HG03025 (cell line): Measurements from ENCODE around the gene RNF43.
"Not testable (repeated sequence)": the region's sequence is repeated elsewhere in the genome, so short reads cannot be mapped to it uniquely, and the experiment has no call there.

ENCODE experiments used
- ATAC-seq: cut with Tn5 transposase; IDR thresholded peaks from one replicate; pipeline ENCODE4 v1.9.1; 2021; ENCODE audit warnings: mild to moderate bottlenecking, moderate library complexity; ENCODE audit not compliant: unreplicated experiment, low FRiP score

RNF43 gene

GRCh38 chr17:58410714-58411407 is 6.5 kb downstream of the RNF43 start:
- ATAC-seq, result no peak

GRCh38 chr17:58409432-58409831 is 7.9 kb downstream of the RNF43 start:
- ATAC-seq, result no peak

DNA sequence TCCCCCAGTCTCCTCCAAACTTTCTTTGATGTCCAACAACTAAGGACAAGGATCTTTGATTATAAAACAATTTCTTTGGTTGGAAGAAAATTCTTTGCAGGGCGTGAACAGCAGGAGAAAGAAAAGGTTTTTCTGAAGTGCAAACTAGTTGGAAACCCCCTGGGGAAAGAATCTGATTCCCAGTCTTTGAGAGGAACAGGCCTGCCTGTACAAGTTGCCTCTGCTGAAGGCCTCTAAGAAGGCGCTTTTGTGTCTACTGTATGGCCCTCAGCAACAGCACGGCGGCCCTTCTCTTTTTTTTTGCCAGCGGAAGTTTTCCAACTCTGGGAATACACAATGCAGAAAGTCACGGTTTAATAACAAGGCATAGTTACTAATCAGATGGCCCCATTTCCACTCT is 14.0 kb downstream of the RNF43 start:
- no peak for ATAC-seq

DNA sequence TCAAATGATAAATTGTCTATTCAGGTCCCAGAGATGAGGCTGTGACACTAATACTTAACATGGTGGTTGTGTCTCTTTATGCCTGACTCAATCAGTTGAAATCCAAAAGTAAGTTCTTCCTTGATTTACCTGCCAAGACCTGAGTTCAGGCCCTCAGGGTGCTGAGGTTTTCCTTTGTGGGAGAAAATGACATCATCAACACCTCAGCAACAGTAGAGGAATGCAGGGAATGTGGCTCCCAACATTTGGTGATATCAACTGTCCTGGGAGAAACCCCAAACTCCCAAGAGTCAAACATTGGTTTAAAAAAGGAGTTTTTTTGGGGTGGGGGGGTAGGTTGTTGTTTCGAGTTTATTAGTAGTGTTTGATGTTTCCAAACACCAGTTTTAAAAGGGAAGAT is 14.7 kb downstream of the RNF43 start:
- ATAC-seq, result no peak

GRCh38 chr17:58402047-58402446 is 15.3 kb downstream of the RNF43 start:
- ATAC-seq, result no peak

DNA sequence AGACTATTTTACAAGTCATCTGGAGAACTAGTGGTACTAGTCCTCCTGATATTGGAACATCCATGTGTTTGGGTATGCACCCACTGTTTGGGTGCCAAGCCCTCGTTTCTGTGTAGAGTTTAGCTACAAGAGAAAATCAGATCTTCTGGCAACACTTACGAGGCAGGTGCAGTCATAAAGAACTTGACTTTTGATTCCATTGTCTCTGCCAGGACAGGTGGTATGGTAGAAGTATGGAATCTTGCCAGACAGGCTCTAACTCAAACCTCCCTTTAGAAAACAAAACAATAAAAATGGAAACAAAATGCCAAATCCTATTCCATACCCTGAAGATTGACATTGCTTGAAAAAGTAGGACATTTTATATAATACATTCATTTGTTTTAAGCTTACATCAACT is 16.0 kb downstream of the RNF43 start:
- ATAC-seq, result no peak

DNA sequence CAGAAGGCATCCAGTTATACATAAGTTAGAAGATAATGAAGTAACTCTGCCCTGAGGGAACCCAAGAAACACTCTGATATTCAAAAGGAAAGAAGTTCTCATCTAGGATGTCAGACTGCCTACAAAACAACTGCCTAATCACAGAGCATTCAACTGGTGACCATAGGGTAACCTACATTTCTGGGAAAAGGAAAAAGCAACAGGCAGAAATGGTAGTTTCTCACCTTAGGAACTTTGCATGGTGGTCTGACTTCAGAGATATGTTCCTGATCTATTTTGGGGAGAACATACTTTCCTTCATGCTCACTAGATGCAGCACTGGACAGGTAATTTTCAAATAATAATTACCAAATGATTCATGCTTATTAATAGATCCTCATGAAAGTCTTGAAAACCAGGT is 16.5 kb downstream of the RNF43 start:
- no peak for ATAC-seq

GRCh38 chr17:58399974-58400373 is 17.4 kb downstream of the RNF43 start:
- no peak for ATAC-seq

DNA sequence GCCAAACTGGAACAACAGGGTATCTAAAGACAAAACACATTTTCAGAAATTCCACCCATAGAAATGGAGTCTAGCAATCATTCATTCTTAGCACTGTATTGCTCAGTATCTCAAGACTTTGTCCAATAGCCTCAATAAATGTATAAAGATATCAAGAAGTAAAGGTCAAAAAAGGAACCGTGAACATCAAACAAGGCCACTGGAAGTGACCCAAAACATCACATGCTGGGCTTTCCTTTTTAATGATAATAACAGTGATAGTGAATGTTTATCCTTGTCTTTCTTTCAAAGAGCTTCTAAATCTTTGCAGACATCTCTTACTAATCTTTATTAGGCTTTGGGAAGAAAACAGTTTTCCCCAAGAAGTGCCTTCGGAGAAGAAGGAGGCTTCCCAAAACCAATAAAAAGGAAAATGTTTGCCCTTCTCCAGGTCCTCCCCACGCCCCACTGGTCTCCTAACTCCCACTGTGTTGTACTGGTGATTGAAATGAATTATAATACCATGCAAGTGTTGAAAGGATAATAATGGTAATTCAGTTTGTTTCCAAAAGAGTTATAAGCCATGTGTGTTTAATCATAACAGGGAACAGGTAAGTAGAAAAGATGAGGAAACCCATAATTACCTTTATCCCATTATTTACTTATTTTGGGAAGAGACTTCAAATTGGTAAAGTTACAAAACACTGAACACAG is 18.6 kb downstream of the RNF43 start:
- ATAC-seq, result no peak

DNA sequence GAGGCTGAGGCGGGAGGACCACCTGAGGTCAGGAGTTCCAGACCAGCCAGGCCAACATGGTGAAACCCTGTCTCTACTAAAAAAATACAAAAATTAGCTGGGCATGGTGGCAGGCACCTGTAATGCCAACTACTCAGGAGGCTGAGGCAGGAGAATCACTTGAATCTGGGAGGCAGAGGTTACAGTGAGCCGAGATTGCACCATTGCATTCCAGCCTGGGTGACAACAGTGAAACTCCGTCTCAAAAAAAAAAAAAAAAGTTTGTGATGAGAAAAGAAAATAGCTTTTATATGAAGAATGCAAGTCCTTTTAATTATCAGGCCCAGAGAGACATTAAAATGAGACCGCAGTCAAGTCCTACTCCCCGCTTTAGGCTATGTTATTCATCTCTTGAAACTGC is 19.9 kb downstream of the RNF43 start:
- not testable (repeated sequence) for ATAC-seq

DNA sequence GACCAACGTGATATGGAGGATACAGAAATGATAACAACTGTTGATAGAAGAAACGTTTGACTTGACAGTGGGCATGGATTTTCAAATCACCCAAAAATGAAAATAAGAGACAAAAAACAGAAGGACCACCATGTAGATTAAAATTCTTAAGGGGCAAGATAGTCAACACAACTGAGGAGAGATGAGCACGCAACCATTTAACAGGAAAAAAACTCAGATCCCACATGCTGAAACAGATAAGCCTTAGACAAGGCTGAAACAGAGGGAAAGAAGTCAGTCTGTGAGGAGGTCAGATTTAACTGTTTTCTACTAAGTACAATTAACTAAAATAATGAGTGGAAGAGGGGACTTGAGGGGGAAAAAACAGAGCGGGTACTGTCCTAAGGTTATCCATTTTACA is 21.2 kb downstream of the RNF43 start:
- ATAC-seq, result no peak

- no peak for ATAC-seq
These were observed 22.7 kb downstream of the RNF43 start for GRCh38 chr17:58394534-58395223.

DNA sequence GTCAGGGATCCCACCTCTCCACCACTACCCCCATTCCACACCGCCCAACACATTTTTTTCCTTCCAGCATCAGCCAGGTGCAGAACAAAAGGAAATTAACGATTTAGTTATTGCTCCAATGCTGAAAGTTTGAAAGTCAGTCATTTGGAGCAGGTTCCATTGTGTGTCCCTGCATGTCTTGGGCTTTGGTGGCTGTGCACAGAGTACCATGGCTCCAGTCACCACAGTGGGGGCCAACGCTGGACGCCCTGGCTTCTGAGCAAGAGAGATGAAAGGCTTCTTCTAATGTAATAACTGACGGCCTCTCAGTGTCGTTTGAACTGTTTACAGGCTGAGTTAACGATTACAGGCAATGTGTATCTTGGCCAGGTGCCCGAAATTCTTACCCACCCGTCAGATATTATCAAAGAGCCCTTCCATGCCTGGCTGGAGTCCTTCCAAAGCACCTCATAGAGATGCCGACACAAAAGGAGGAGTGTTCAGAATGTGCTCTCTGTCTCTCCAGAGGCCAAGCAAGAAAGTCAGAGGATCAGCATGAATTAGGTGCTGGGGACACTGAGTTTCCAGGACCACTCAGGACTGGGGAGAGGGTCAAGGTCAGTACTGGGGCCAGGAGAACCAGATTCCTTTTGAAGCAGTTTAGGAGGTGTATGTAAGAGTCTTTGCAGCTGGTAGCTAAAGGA is 25.9 kb downstream of the RNF43 start:
- no peak for ATAC-seq

DNA sequence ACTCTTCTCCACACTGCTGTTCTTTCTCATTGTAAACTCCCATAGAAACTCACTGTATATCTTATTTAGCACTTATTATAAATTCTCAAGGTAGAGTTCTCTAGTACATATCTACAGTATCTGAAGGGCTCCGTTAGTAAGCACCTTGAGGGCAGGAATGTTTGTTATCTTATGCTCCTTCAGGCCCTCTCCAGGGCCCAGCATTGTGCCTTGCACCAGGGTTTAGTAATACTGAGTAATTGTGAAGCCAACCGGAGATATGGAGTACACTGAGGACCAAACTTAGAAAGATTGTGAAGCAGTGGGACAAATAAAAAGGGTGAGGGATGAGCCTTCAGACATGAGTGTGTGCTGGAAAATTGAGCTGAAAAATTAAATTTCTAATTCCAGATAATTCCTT is 26.4 kb downstream of the RNF43 start:
- ATAC-seq, result no peak

- ATAC-seq, result no peak
These were observed 28.8 kb downstream of the RNF43 start for GRCh38 chr17:58388302-58389190.

DNA sequence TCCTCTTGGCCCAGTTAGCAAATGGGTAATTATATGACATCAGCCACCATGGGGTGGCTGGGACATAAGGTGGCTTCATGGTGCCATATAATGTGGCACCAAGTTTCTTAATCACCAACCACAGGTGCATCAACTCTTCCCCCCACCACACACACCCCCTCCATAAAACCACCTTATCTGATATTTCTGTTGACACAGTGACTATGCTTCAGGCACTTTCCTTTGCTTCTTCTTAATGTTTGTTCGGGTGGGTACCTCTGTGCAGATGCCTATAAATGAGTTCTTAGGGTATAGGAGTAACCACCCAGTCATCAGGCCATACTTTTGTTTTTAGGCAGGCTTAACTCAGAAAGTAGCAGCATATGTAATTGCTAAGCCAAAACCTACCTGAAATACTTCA is 29.5 kb downstream of the RNF43 start:
- no peak for ATAC-seq

- ATAC-seq, result no peak
These were observed 30.6 kb downstream of the RNF43 start for GRCh38 chr17:58386708-58387107.

- ATAC-seq, result no peak
These were observed 31.9 kb downstream of the RNF43 start for GRCh38 chr17:58385359-58385899.

GRCh38 chr17:58384897-58385296 is 32.4 kb downstream of the RNF43 start:
- no peak for ATAC-seq

GRCh38 chr17:58383892-58384462 is 33.4 kb downstream of the RNF43 start:
- ATAC-seq, result no peak
